Gastroesophageal sphincter (tissue), 4 donors: ENCODE results near the gene LIMS2. TPM values are rescaled to one million over a fixed set of nuclear protein-coding genes. Genes with fewer than 3 reads are reported as not detected.

ENCODE experiments used
- ATAC-seq: fragments of 150-250 bp; one replicate; pipeline ENCODE4 v1.9.1; 2016; ENCODE audit warnings: mild to moderate bottlenecking, moderate library complexity
- H3K27ac ChIP-seq, 4 donors: fragments of 200-600 bp; sonication (generic) in 3 of 4; 1 replicate in 3 of 4; 2 replicates in 1 of 4; pipeline ENCODE4 v1.5.1; 2016 to 2019
- H3K27me3 ChIP-seq: fragments of 200-600 bp; sonication (generic); one replicate; pipeline ENCODE4 v1.5.1; 2019
- H3K36me3 ChIP-seq, 2 donors: fragments of 200-600 bp; sonication (generic); one replicate each; pipeline ENCODE4 v1.5.1; 2019; ENCODE audit warnings: control low read depth in 1 of 2
- H3K4me1 ChIP-seq, 3 donors: fragments of 200-600 bp; sonication (generic); 1 replicate in 2 of 3; 2 replicates in 1 of 3; pipeline ENCODE4 v1.5.1; 2016 to 2019; ENCODE audit warnings: control low read depth in 2 of 3
- H3K4me3 ChIP-seq, 2 donors: fragments of 200-600 bp; sonication (generic); one replicate each; pipeline ENCODE4 v1.5.1; 2019; ENCODE audit warnings: mild to moderate bottlenecking in 1 of 2, moderate library complexity in 1 of 2
- H3K9me3 ChIP-seq, 3 donors: fragments of 200-600 bp; sonication (generic); one replicate each; pipeline ENCODE4 v1.5.1; 2017 to 2019; ENCODE audit warnings: control low read depth in 2 of 3
- CTCF ChIP-seq, 4 experiments: fragments of 200-600 bp in 2 of 4; fragments of 450-650 bp in 2 of 4; sonication (generic) in 1 of 4; IDR thresholded peaks; one replicate each; pipeline ENCODE4 v1.5.1; 2017 to 2019; ENCODE audit warnings: antibody characterized with exemption in 4 of 4, mild to moderate bottlenecking in 2 of 4, moderate library complexity in 2 of 4
- EP300 ChIP-seq: sonication (generic); formaldehyde crosslinking; IDR thresholded peaks from one replicate; pipeline ENCODE4 v1.6.1; 2017; ENCODE audit warnings: antibody characterized with exemption, mild to moderate bottlenecking
- POLR2A ChIP-seq, 2 donors: fragments of 450-650 bp; IDR thresholded peaks; one replicate each; pipeline ENCODE4 v1.6.1; 2017; ENCODE audit warnings: antibody characterized with exemption in 2 of 2, mild to moderate bottlenecking in 2 of 2, moderate library complexity in 1 of 2
- POLR2AphosphoS5 ChIP-seq: sonication (generic); formaldehyde crosslinking; IDR thresholded peaks from one replicate; pipeline ENCODE4 v1.6.1; 2017; ENCODE audit warnings: antibody characterized with exemption
- WGBS, 2 donors: methylation state at CpG; one replicate each; pipeline ENCODE4 v1.1.5; 2018; ENCODE audit warnings: low coverage in 1 of 2; 5-methylcytosine and 5-hydroxymethylcytosine counted together
- total RNA-seq, 4 donors: library from RNA; depleted of rRNA; stranded (reverse); fragments of >200 nt; gene quantifications; one replicate each; pipeline ENCODE4 v1.1.0, GENCODE V29; 2016

LIMS2 gene
- total RNA-seq, 4 donors from 2014 or later = 81.4 to 275 (median 124) TPM

DNA sequence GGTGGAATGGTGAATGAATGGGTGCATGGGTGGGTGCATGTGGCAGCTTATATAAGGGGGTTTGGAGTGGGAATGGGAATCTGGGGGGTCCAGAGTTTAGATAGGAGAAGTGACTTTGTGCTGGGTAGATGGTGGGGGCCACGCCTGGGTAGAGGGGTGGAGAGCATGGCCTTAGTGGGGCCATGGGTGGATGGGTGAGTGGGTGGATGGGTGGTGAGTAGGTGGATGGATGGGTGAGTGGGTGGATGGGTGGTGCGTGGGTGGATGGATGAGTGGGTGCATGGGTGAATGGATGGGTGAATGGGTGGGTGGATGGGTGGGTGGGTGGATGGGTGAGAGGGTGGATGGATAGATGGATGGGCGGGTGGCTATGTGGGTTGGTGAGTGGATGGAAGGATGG lies 86.0 kb downstream of the LIMS2 start:
- H3K36me3 ChIP-seq = no peaks in the 10 kb centered on the region
- no peaks in the 10 kb centered on the region for H3K9me3 ChIP-seq
- WGBS, 2 donors = 92 to 100% methylated on average over 1 to 2 of the region's 3 CpGs
- H3K27me3 ChIP-seq = no peaks in the 10 kb centered on the region
- no peak for ATAC-seq
- no peak overlapping the region for H3K4me3 ChIP-seq
- TF ChIP-seq POLR2AphosphoS5 (no peak), EP300 (no peak), CTCF (IDR thresholded peaks at IDR 0.05) (no peak), POLR2A (IDR thresholded peaks at IDR 0.05) (no peak)
- H3K27ac ChIP-seq = no peak overlapping the region
- H3K4me1 ChIP-seq = no peaks in the 10 kb centered on the region

Other genes with a start within 250 kb of the LIMS2 start
- gene IWS1, start 149.0 kb downstream of the LIMS2 start, total RNA-seq = 10 to 100 TPM; 36.9 to 43.9 (median 39.6) TPM
- gene MYO7B, start 139.8 kb downstream of the LIMS2 start, total RNA-seq = under 1 TPM in 3 of 4 donors, not detected in 1; 0.27 to 0.77 (median 0.54) TPM
- gene GPR17, start 29.4 kb downstream of the LIMS2 start, total RNA-seq = under 1 TPM in 1 of 4 donors, not detected in 3; 0.35 TPM
- 10 to 100 TPM in 2 of 4 donors, 1 to 10 TPM in 2; 7.2 to 15.2 (median 10.3) TPM for gene SFT2D3, start 26.0 kb upstream of the LIMS2 start, total RNA-seq
- gene WDR33, start 135.6 kb upstream of the LIMS2 start, total RNA-seq = 10 to 100 TPM; 34.9 to 64.6 (median 43.2) TPM
- 10 to 100 TPM; 12.9 to 18.4 (median 15.3) TPM for gene POLR2D, start 182.6 kb upstream of the LIMS2 start, total RNA-seq
- 10 to 100 TPM; 12.4 to 15.0 (median 14.1) TPM for gene AMMECR1L, start 210.4 kb upstream of the LIMS2 start, total RNA-seq